ENCODE measurements around the gene ABCC3. TPM values are rescaled to one million over a fixed set of nuclear protein-coding genes. Genes with fewer than 3 reads are reported as not detected.

Gene ABCC3
- total RNA-seq, 4 donors from 2014 or later: 19.6 to 93.7 (median 34.1) TPM

DNA sequence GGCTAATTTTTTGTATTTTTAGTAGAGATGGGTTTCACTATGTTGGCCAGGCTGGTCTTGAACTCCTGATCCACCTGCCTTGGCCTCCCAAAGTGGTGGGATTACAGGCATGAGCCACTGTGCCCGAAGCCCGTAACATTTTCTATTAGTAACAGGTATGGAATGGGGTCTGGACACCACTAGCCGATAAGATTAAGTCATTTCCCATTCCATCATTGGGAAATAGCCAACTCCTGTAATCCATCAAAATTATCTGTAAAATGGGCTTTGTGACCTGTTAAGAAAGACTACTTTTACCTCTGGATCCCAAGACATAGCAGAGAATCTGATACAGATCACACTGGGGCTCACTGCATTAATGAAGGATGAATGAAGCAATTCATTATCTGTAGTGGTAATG is 80.8 kb downstream of the ABCC3 start:
- no peak for DNase-seq
- 100% methylated on average over 1 to 2 of the region's 3 CpGs for WGBS, 2 donors
- intact Hi-C loops (cut with DNase I): no loop called here
- peaks cover 3 to 10% (median 4%) of the 10 kb centered on the region in 3 donors for H3K4me1 ChIP-seq
- H3K36me3 ChIP-seq: no peaks in the 10 kb centered on the region
- TF ChIP-seq, protein P1, sequence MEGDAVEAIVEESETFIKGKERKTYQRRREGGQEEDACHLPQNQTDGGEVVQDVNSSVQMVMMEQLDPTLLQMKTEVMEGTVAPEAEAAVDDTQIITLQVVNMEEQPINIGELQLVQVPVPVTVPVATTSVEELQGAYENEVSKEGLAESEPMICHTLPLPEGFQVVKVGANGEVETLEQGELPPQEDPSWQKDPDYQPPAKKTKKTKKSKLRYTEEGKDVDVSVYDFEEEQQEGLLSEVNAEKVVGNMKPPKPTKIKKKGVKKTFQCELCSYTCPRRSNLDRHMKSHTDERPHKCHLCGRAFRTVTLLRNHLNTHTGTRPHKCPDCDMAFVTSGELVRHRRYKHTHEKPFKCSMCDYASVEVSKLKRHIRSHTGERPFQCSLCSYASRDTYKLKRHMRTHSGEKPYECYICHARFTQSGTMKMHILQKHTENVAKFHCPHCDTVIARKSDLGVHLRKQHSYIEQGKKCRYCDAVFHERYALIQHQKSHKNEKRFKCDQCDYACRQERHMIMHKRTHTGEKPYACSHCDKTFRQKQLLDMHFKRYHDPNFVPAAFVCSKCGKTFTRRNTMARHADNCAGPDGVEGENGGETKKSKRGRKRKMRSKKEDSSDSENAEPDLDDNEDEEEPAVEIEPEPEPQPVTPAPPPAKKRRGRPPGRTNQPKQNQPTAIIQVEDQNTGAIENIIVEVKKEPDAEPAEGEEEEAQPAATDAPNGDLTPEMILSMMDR (IDR thresholded peaks at IDR 0.05): no peak
- no peak for TF ChIP-seq POLR2A (IDR thresholded peaks at IDR 0.05)
- H3K4me3 ChIP-seq: no peak overlapping the region
- no peaks in the 10 kb centered on the region for H3K9me3 ChIP-seq
- no peak overlapping the region for H3K27ac ChIP-seq
- no peaks in the 10 kb centered on the region for H3K27me3 ChIP-seq

DNA sequence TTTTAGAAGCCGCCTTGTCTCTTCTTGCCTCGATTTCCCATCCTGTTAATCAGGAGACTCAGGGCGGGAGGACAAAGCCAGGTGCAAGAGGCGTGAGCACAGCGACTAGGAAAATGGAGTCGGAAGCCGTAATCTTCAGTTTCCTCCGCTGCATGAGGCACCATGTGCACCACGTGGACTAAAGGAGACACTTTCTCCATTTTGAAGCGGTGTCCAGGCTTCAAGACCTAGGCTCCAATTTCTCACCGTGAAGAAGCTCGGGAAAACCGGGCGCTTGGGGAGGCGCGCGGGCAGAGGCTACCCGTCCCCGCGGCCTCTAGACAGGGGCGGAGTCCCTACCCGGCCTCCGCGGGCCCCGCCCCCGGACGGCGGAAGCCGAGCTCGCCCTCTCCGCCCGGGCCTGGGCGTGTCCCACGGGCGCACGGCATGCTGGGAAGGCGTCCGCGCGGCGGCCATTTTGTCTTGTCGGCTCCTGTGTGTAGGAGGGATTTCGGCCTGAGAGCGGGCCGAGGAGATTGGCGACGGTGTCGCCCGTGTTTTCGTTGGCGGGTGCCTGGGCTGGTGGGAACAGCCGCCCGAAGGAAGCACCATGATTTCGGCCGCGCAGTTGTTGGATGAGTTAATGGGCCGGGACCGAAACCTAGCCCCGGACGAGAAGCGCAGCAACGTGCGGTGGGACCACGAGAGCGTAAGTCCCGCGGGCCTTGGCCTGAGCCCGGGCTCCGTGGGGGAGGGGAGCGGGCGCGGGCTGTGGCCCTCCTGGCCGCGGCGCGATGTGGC is 84.7 kb downstream of the ABCC3 start, which contains the start of gene LUC7L3:
Gene LUC7L3, plus strand, starts transcription at position 460 of the 780 bp plus-strand sequence. Its CDS starts 130 bp downstream, at position 590.
- TF ChIP-seq POLR2A (IDR thresholded peaks at IDR 0.05): peak in 3 of 4 donors; percentile 53 to 92 (median 79)
- TF ChIP-seq, protein P1 (IDR thresholded peaks at IDR 0.05): peak in 1 of 6 experiments; percentile 13
- Histone ChIP-seq H3K9me3 (no peaks in the 10 kb centered on the region), H3K4me3 (peak within 1 kb of the TSS; percentile 61 to 95 (median 86)), H3K4me1 (peaks cover 3 to 48% (median 33%) of the 10 kb centered on the region in 3 donors), H3K27me3 (no peaks in the 10 kb centered on the region), H3K27ac (peak within 1 kb of the TSS; percentile 98 to 99 (median 98)), H3K36me3 (no peaks in the 10 kb centered on the region)
- DNase-seq: peak; percentile 60
- WGBS, 2 donors: 5% methylated on average over 9 of the region's 76 CpGs; no CpG with 5 or more reads in 1 of the 2 donors
- intact Hi-C loops (cut with DNase I): no loop called here

- intact Hi-C loops (cut with DNase I): no loop called here
- Histone ChIP-seq H3K4me3 (peak overlapping the region; percentile 61 to 95 (median 86)), H3K9me3 (no peaks in the 10 kb centered on the region), H3K4me1 (peaks cover 3 to 57% (median 33%) of the 10 kb centered on the region in 3 donors), H3K27me3 (no peaks in the 10 kb centered on the region), H3K27ac (peak overlapping the region; percentile 98 to 99 (median 98)), H3K36me3 (no peaks in the 10 kb centered on the region)
- WGBS, 2 donors: 0 to 1% methylated on average over 18 to 21 of the region's 25 CpGs
- no peak for DNase-seq
- no peak for TF ChIP-seq POLR2A (IDR thresholded peaks at IDR 0.05)
- TF ChIP-seq, protein P1 (IDR thresholded peaks at IDR 0.05): no peak
Observed at GRCh38 chr17:50719924-50720794, 85.5 kb downstream of the ABCC3 start.

- TF ChIP-seq POLR2A (IDR thresholded peaks at IDR 0.05): no peak
- TF ChIP-seq, protein P1 (IDR thresholded peaks at IDR 0.05): no peak
- Histone ChIP-seq H3K27me3 (no peaks in the 10 kb centered on the region), H3K27ac (peak overlapping the region in 2 of 4 donors; percentile 98 to 99), H3K9me3 (no peaks in the 10 kb centered on the region), H3K36me3 (peaks cover 0 to 6% (median 0%) of the 10 kb centered on the region in 3 donors), H3K4me1 (peaks cover 3 to 69% (median 40%) of the 10 kb centered on the region in 3 donors), H3K4me3 (peak overlapping the region; percentile 61 to 95 (median 86))
- intact Hi-C loops (cut with DNase I): no loop called here
- no peak for DNase-seq
- WGBS, 2 donors: 2 to 3% methylated on average over 7 of the region's 7 CpGs
Observed at GRCh38 chr17:50721194-50722010, 86.7 kb downstream of the ABCC3 start.
